Neutrophil (primary cell): ENCODE data around the gene MADCAM1.

ENCODE experiments used
- H3K27ac ChIP-seq: fragments of 200-600 bp; sonication (generic); 2 replicates; pipeline ENCODE4 v1.5.1; 2016; ENCODE audit warnings: mild to moderate bottlenecking, moderate library complexity
- H3K27me3 ChIP-seq: fragments of 200-600 bp; sonication (generic); 2 replicates; pipeline ENCODE4 v1.6.0; 2016; ENCODE audit warnings: mild to moderate bottlenecking
- H3K36me3 ChIP-seq: fragments of 200-600 bp; sonication (generic); 2 replicates; pipeline ENCODE4 v1.5.1; 2017
- H3K4me1 ChIP-seq, 2 experiments: fragments of 200-600 bp in 1 of 2; sonication (generic) in 1 of 2; 1 replicate in 1 of 2; 2 replicates in 1 of 2; pipeline versions ENCODE4 v1.5.1 to v1.6.1; 2013 to 2016; ENCODE audit warnings: low read depth in 1 of 2, low read length in 1 of 2, mild to moderate bottlenecking in 1 of 2, moderate library complexity in 1 of 2; ENCODE audit not compliant: control insufficient read depth in 1 of 2, insufficient read depth in 1 of 2
- H3K4me3 ChIP-seq, 2 experiments: fragments of 200-600 bp in 1 of 2; sonication (generic) in 1 of 2; 1 replicate in 1 of 2; 2 replicates in 1 of 2; pipeline ENCODE4 v1.5.1; 2013 to 2016; ENCODE audit warnings: low read depth in 1 of 2, low read length in 1 of 2, mild to moderate bottlenecking in 1 of 2, moderate library complexity in 1 of 2
- H3K9me3 ChIP-seq: fragments of 200-600 bp; sonication (generic); 2 replicates; pipeline ENCODE4 v1.5.1; 2016
- CTCF ChIP-seq: fragments of 200-600 bp; sonication (generic); IDR thresholded peaks from 2 replicates; pipeline ENCODE4 v1.5.1; 2016; ENCODE audit warnings: antibody characterized with exemption

Gene MADCAM1

GRCh38 chr19:489418-490196, 6.7 kb upstream of the MADCAM1 start:
- peaks cover 11 to 15% of the 10 kb centered on the region in 2 experiments for H3K4me1 ChIP-seq
- no peaks in the 10 kb centered on the region for H3K9me3 ChIP-seq
- peak overlapping the region; percentile 84 to 86 for H3K4me3 ChIP-seq
- peaks cover 45% of the 10 kb centered on the region for H3K27me3 ChIP-seq
- no peak for TF ChIP-seq CTCF
- H3K27ac ChIP-seq: peak overlapping the region; percentile 83
- H3K36me3 ChIP-seq: no peaks in the 10 kb centered on the region

GRCh38 chr19:491146-491741, 5.0 kb upstream of the MADCAM1 start:
- Histone ChIP-seq H3K27me3 (peaks cover 45% of the 10 kb centered on the region), H3K4me3 (no peak overlapping the region), H3K9me3 (no peaks in the 10 kb centered on the region), H3K27ac (peak overlapping the region; percentile 10), H3K36me3 (no peaks in the 10 kb centered on the region), H3K4me1 (peaks cover 17 to 29% of the 10 kb centered on the region in 2 experiments)
- no peak for TF ChIP-seq CTCF

- H3K36me3 ChIP-seq: no peaks in the 10 kb centered on the region
- no peak overlapping the region for H3K27ac ChIP-seq
- no peak for TF ChIP-seq CTCF
- H3K9me3 ChIP-seq: no peaks in the 10 kb centered on the region
- peaks cover 17 to 30% of the 10 kb centered on the region in 2 experiments for H3K4me1 ChIP-seq
- no peak overlapping the region for H3K4me3 ChIP-seq
- peaks cover 42% of the 10 kb centered on the region for H3K27me3 ChIP-seq
Observed at GRCh38 chr19:492091-492531, 4.2 kb upstream of the MADCAM1 start.

- Histone ChIP-seq H3K27ac (no peak overlapping the region), H3K4me3 (no peak overlapping the region), H3K9me3 (no peaks in the 10 kb centered on the region), H3K27me3 (peaks cover 52% of the 10 kb centered on the region), H3K36me3 (no peaks in the 10 kb centered on the region), H3K4me1 (peaks cover 21 to 44% of the 10 kb centered on the region in 2 experiments)
- TF ChIP-seq CTCF: no peak
Observed at GRCh38 chr19:493391-494170, 2.7 kb upstream of the MADCAM1 start.

- Histone ChIP-seq H3K27me3 (peaks cover 60% of the 10 kb centered on the region), H3K36me3 (no peaks in the 10 kb centered on the region), H3K9me3 (no peaks in the 10 kb centered on the region), H3K4me3 (no peak overlapping the region), H3K4me1 (peaks cover 19 to 44% of the 10 kb centered on the region in 2 experiments), H3K27ac (no peak overlapping the region)
- no peak for TF ChIP-seq CTCF
Observed at GRCh38 chr19:494171-495080, 1.9 kb upstream of the MADCAM1 start.
